GM18867 (cell line): ENCODE results near the gene ALPL.

ENCODE experiments used
- ATAC-seq: cut with Tn5 transposase; IDR thresholded peaks from one replicate; pipeline ENCODE4 v1.9.1; 2021; ENCODE audit warnings: mild to moderate bottlenecking, moderate library complexity; ENCODE audit not compliant: unreplicated experiment

The ALPL gene

GRCh38 chr1:21574466-21575151 is 65.4 kb downstream of the ALPL start:
- ATAC-seq: no peak

- ATAC-seq: no peak
Measured at GRCh38 chr1:21575351-21575942, 66.2 kb downstream of the ALPL start.

GRCh38 chr1:21576031-21576797 is 67.0 kb downstream of the ALPL start:
- ATAC-seq: no peak

DNA sequence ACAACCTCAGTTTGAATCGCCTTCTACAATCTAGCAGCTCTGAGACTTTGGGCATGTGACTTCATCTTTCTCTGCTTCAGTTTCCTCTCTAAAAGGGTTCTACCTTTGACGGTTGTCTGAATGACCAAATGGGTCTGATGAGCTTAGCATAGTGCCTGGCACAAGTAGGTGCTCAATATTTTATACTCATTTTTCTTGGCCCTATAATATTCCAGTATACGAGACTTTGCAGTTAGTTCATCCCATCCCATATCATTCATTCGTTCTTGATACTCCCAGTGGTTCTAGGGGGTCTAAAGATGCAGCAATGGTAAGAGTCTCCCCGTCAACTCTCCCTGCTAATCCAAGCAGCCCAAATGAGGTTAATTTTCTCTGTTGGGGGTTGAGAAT is 67.6 kb downstream of the ALPL start:
- no peak for ATAC-seq

DNA sequence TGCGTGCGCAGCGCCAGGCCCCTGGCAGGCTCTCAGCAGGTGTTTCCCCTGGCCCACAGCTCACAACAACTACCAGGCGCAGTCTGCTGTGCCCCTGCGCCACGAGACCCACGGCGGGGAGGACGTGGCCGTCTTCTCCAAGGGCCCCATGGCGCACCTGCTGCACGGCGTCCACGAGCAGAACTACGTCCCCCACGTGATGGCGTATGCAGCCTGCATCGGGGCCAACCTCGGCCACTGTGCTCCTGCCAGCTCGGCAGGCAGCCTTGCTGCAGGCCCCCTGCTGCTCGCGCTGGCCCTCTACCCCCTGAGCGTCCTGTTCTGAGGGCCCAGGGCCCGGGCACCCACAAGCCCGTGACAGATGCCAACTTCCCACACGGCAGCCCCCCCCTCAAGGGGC is 68.1 kb downstream of the ALPL start:
- no peak for ATAC-seq

GRCh38 chr1:21577933-21578332 is 68.7 kb downstream of the ALPL start:
- no peak for ATAC-seq

GRCh38 chr1:21579791-21580190 is 70.6 kb downstream of the ALPL start:
- no peak for ATAC-seq

DNA sequence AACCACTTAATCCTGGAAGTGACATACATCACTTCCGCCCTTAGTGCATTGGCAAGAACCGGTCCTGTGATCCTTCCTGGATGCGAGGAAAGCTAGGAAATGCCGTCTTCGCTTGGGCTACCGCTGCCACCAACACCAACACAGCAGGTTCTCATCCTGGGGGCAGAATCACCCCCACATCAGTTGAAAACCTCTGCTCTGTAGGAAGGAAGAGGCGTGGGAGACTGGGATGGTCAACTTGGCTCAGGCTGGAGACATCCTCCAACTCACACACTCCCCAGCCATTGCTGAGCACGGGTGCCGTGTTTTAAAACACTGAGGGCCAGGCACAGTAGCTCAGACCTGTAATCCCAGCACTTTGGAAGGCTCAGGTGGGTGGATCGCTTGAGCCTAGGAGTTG is 74.9 kb downstream of the ALPL start:
- ATAC-seq: no peak

DNA sequence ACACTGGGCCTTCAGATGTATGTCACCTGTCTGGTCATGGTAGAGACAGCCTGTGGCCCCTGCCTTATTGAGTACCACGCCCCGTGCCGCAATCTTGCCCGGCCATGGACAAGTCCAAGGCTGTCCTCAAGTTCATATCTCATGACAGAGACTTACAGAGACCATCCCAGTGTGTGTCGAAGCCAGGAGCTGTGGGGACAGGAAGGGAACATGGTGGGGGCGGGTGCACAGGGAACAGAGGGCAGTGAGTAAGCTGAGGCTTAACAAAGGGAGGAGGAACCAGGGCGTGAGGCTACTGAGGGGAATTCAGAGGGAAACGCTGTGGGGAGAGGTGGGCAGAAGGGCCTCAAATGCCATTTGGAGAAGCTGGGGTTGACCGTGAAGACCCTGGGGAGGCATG is 75.8 kb downstream of the ALPL start:
- no peak for ATAC-seq

DNA sequence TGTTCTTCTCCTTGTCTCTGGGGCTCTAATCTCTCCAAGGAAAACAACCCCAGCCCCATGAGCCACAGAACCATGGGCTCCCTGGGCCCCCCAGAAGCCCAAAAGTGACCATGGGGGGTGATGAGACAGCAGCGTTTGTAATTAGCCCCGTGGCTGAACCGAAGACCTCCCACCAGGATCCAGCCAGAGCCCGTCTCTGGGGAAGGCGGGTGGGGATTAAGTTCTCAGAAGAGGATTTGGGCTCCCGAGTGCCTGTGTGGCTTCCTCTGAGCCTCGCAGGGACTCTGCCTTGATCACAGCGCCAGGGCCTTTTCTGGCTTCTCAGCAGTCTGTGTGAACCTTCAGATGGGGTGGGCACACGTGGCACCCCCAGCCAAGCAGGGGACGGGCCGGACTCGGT is 77.0 kb downstream of the ALPL start:
- ATAC-seq: no peak

DNA sequence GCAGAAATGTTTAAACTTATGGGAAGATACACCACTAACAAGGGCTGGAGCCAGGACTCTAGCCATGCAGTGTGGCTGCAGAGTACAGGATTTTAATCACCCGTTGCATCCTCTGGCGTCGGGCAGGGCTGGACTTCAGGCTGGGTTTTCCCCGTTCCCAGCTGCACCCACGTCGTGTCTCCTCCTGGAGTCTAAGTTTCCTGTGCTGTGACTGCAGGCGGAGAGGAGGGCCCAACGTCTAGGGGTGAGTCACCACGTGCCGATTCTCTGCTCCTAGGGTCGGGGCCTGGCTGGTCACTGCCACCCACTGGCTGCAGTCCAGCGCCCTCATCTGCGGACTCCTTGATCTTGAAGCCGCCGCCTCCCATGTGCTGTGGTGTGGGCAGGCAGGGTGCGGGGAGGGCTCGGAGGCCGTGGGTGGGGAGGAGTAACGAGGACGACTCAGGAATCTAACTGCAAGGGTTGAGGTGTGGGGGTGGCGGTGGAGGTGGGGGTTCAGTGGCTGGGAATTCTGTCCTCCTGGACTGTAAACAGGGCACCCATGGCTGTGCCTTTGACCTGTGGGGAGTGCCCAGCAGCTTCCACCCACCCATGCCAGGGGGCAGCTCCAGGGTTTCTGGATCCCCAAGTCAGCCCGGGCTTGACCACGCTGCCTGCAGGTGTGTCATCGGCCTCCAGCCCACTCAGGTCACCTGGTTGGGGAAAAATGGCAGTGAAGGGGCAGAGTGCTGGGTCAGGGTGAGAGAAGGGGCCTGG is 77.8 kb downstream of the ALPL start:
- ATAC-seq: no peak

DNA sequence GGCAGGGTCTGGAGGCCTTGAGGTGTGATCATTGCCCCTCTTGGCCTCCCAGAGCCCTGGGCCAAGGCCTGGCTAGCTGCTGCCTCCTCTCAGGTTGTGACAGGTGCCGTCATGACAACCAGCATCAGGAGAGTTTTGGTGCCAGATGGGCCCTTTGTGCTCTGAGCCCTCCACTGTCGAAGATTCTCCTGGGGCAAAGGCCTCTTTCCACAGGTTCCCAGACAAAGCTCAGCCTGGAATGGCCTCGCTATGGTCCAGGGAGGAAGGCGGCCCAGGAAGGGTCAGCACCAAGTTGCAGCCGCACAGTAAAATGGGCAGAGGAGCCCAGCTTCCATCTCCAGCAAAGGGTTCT is 78.4 kb downstream of the ALPL start:
- ATAC-seq: no peak

GRCh38 chr1:21589618-21590017 is 80.4 kb downstream of the ALPL start:
- no peak for ATAC-seq

GRCh38 chr1:21590126-21590880 is 81.1 kb downstream of the ALPL start:
- ATAC-seq: no peak

DNA sequence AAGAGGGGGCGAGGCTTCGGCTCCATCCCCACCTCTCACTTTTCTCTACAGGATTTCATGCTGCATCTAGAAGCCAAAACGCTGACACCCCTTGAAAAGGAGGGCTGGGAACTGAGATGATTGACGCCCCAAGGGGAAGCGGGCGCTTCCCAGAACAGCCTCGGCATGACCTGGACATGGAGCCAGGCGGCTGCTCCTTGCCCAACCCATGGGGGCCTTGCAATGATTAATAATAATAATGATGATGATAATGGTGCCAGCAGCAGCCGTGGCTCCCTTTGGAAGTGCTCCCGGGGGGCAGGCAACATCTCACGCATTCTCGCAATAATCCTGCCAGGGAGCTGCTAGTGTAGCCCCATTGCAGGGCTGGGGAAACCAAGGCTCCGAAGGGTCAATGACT is 81.7 kb downstream of the ALPL start:
- no peak for ATAC-seq

DNA sequence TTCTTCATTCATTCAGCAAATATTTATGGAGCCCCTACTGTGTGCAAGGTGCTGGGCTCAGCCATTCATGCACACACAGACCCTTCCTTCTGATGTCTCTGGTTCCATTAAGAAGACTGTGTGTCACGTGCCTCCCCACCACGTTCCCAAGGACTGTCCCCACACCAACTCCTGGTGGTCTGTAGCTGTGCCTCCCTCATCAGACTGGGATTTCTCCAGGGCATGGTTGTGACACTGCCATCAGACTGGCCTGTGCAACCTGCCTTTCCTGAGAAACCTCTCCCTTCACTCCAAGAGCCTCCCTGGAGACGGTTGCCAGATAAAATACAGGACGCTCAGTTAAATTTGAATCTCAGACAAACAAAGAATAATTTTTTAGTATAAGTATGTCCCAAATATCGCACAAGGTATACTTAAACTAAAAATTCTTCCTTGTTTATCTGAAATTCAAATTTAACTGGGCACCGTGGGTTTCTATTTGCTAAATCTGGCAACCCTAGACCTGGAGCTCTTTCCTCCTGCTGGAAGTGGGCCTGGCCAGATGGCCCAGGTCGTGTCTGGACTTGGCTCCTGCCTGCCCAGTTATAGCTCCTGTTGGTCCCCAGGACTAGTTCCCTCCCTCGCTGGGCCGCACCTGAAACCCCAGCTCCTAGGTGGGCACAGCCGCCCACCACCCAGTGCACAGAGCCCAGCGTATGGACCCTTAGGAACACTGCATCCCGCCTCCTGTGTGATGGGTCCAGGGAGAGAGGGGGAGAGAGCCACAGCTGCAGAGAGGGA is 83.1 kb downstream of the ALPL start:
- ATAC-seq: no peak

DNA sequence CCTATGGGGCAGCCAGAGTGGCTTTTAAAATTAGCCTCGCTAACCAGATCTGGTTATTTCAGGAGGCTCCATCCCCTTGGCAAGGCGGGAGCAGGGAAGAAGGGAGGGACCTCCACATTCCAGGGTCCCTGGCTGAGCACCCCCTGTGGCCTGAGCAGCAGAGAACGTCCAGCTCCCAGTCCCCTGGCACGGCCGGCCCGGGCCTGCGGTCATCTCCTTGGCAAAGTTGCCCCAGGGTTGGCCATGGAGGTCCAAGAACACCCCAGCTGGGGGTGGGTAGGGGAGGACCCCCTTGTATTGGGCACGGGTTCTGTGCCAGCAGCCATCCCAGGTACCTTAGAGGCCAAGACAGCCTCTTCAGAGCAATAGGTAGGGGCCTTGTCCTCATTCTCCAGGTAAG is 84.0 kb downstream of the ALPL start:
- ATAC-seq: no peak

- no peak for ATAC-seq
Measured at GRCh38 chr1:21594501-21594900, 85.3 kb downstream of the ALPL start.

DNA sequence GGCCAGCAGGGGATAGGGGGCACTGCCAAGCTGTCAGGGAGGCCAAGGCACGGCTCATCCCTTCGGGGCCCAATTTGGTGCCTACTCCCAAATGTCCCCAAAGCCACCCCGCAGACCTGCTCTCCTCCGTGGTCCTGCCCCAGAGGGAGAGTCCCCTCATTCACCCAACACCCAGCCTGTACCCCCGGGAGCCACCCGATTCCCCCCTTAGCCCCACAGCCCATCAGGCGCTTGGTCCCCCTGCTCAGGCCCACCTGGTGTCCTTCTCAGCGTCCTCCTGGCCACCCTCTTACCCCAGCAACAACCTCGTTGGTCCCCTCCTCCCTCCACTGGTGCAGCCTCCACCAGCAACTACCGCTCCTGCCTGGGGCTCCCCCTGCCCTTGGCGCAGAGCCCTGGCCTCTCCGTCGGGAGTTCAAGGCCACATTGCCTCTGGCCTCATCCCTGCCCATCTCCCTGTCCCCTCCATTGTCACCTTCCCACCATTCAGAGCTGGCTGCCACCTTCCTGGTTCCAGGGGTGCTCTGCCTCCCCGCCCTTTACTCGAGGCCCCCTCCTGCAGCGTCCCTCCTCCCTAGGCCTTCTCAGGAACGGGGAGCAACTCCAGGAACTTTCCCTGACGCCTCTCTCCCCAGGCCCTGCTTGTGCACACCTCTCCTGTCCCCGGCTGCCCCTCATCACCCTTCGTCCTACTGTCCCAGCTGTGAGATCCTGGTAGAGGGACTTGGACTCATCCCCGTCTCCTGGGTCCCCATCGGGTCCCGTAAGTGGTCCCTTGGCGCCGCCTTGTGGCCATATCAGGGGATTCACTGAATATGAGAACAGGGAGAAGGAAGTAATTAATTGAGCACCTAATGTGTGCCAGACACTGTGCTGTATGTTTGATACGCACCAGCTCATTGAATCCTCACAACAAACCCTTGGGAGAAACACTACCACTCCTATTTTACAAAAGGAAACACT is 86.0 kb downstream of the ALPL start:
- ATAC-seq: no peak
